HepG2 (cell line): ENCODE measurements around the gene CACNG8.

Experiments
- EZH2 ChIP-seq: conservative IDR thresholded peaks from 2 replicates; pipeline ENCODE4 v1.6.1; 2012; ENCODE audit warnings: mild to moderate bottlenecking, low read depth, low read length, moderate library complexity
- FOXP1 ChIP-seq, 2 experiments: fragments of 450-650 bp in 1 of 2; IDR thresholded peaks; 2 replicates each; pipeline ENCODE4 v1.6.1; 2017 to 2018; ENCODE audit warnings: antibody characterized with exemption in 1 of 2
- GABPA ChIP-seq, 2 experiments: IDR thresholded peaks; 2 replicates each; pipeline ENCODE4 v1.6.1; 2011 to 2016; ENCODE audit warnings: low read depth in 2 of 2, low read length in 1 of 2, missing biosample characterization in 1 of 2, missing genetic modification characterization in 1 of 2
- ZFX ChIP-seq: sonication (generic); formaldehyde crosslinking; IDR thresholded peaks from 2 replicates; pipeline ENCODE4 v1.4.0; 2020; ENCODE audit warnings: mild to moderate bottlenecking, low read depth, missing genetic modification reagents, moderate library complexity
- ZNF234 ChIP-seq: sonication (generic); formaldehyde crosslinking; conservative IDR thresholded peaks from 2 replicates; pipeline ENCODE4 v1.5.1; 2020; ENCODE audit warnings: mild to moderate bottlenecking, missing genetic modification reagents
- ZNF24 ChIP-seq: fragments of 450-650 bp; IDR thresholded peaks from 2 replicates; pipeline ENCODE4 v1.6.1; 2017; ENCODE audit warnings: antibody characterized with exemption, mild to moderate bottlenecking
- ZNF256 ChIP-seq: sonication (generic); formaldehyde crosslinking; conservative IDR thresholded peaks from 2 replicates; pipeline ENCODE4 v1.4.0; 2020; ENCODE audit warnings: missing genetic modification reagents
- TF ChIP-seq, protein P1 (sequence below): sonication (generic); formaldehyde crosslinking; IDR thresholded peaks from 2 replicates; pipeline ENCODE4 v1.4.0; 2020; ENCODE audit warnings: missing genetic modification reagents
- TF ChIP-seq, protein P2 (sequence below): sonication (generic); formaldehyde crosslinking; IDR thresholded peaks from 2 replicates; pipeline ENCODE4 v1.4.0; 2020; ENCODE audit warnings: missing genetic modification reagents

DNA sequence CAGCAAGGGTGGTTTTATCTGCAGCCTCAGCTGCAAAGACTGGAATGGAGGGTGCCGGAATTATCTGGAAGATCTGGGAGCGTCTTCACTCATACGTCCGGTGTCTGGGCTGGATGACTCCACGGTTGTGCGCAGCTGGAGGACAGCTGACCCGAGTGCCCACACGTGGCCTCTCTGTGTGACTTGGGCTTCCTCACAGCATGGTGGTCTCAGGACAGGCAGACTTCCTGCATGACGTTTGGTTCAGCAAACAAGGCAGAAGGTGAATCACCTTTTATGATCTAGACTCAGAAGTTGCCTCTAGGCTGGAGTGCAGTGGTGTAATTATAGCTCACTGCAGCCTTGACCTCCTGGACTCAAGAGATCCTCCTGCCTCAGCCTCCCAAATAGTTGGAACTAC is 61.9 kb downstream of the CACNG8 start:
- TF ChIP-seq ZNF256 (no peak), ZNF24 (no peak), EZH2 (no peak), FOXP1 (IDR thresholded peaks at IDR 0.05) (no peak), FOXP1 (CRISPR knock-in tag; IDR thresholded peaks at IDR 0.05) (no peak), ZFX (no peak), GABPA (IDR thresholded peaks at IDR 0.05; ENCODE audit: low read depth, low read length) (no peak), GABPA (CRISPR knock-in tag; IDR thresholded peaks at IDR 0.05; ENCODE audit: low read depth) (no peak), ZNF234 (CRISPR knock-in tag) (no peak)
- TF ChIP-seq, protein P1, sequence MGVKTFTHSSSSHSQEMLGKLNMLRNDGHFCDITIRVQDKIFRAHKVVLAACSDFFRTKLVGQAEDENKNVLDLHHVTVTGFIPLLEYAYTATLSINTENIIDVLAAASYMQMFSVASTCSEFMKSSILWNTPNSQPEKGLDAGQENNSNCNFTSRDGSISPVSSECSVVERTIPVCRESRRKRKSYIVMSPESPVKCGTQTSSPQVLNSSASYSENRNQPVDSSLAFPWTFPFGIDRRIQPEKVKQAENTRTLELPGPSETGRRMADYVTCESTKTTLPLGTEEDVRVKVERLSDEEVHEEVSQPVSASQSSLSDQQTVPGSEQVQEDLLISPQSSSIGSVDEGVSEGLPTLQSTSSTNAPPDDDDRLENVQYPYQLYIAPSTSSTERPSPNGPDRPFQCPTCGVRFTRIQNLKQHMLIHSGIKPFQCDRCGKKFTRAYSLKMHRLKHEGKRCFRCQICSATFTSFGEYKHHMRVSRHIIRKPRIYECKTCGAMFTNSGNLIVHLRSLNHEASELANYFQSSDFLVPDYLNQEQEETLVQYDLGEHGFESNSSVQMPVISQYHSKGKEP, result no peak
- TF ChIP-seq, protein P2, sequence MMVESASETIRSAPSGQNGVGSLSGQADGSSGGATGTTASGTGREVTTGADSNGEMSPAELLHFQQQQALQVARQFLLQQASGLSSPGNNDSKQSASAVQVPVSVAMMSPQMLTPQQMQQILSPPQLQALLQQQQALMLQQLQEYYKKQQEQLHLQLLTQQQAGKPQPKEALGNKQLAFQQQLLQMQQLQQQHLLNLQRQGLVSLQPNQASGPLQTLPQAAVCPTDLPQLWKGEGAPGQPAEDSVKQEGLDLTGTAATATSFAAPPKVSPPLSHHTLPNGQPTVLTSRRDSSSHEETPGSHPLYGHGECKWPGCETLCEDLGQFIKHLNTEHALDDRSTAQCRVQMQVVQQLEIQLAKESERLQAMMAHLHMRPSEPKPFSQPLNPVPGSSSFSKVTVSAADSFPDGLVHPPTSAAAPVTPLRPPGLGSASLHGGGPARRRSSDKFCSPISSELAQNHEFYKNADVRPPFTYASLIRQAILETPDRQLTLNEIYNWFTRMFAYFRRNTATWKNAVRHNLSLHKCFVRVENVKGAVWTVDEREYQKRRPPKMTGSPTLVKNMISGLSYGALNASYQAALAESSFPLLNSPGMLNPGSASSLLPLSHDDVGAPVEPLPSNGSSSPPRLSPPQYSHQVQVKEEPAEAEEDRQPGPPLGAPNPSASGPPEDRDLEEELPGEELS (CRISPR knock-in tag), result no peak
